H1 (cell line): Measurements from ENCODE around the gene ARHGAP26.

Experiments used
- ASH2L ChIP-seq: fragments of 200-600, 300-600 bp; sonication (generic); IDR thresholded peaks from one replicate; pipeline ENCODE4 v1.7.1; 2017; ENCODE audit warnings: low read length
- ATF2 ChIP-seq: IDR thresholded peaks from 2 replicates; pipeline ENCODE4 v1.6.1; 2012; ENCODE audit warnings: low read length, inconsistent platforms
- CHD2 ChIP-seq: IDR thresholded peaks from 2 replicates; pipeline ENCODE4 v1.6.1; 2012; ENCODE audit warnings: low read length, improper control_type of control experiment
- E2F6 ChIP-seq: IDR thresholded peaks from 2 replicates; pipeline ENCODE4 v1.6.1; 2012; ENCODE audit warnings: inconsistent platforms
- EZH2 ChIP-seq: fragments of 200-600 bp; sonication (generic); IDR thresholded peaks from 2 replicates; pipeline ENCODE4 v1.7.1; 2012; ENCODE audit warnings: low read depth, mild to moderate bottlenecking, moderate library complexity, low read length, inconsistent platforms; ENCODE audit not compliant: severe bottlenecking
- HDAC2 ChIP-seq, 2 experiments: fragments of 300-600 bp in 1 of 2; sonication (generic) in 1 of 2; IDR thresholded peaks; 2 replicates each; pipeline ENCODE4 v1.6.1; 2011 to 2012; ENCODE audit warnings: low read depth in 2 of 2, low read length in 2 of 2, mild to moderate bottlenecking in 2 of 2, moderate library complexity in 2 of 2, borderline replicate concordance in 1 of 2, inconsistent platforms in 1 of 2
- JUND ChIP-seq: IDR thresholded peaks from 2 replicates; pipeline ENCODE4 v1.6.1; 2011; ENCODE audit warnings: mild to moderate bottlenecking, improper control_type of control experiment, low read length
- POLR2A ChIP-seq, 2 experiments: IDR thresholded peaks; 1 replicate in 1 of 2; 2 replicates in 1 of 2; pipeline ENCODE4 v1.6.1; 2011; ENCODE audit warnings: low read depth in 2 of 2, low read length in 2 of 2, mild to moderate bottlenecking in 2 of 2; ENCODE audit errors: control extremely low read depth in 1 of 2
- RNF2 ChIP-seq: fragments of 200-900, 300-1000 bp; sonication (generic); IDR thresholded peaks from 2 replicates; pipeline ENCODE4 v1.7.1; 2016; ENCODE audit warnings: borderline replicate concordance, low read depth, mild to moderate bottlenecking, antibody characterized with exemption, low read length; ENCODE audit not compliant: poor library complexity, severe bottlenecking; ENCODE audit errors: missing control alignments
- SAP30 ChIP-seq: fragments of 300-600 bp; sonication (generic); IDR thresholded peaks from 2 replicates; pipeline ENCODE4 v1.7.1; 2012; ENCODE audit warnings: low read length, moderate library complexity, mild to moderate bottlenecking, inconsistent platforms; ENCODE audit not compliant: insufficient read depth, insufficient replicate concordance
- SIN3A ChIP-seq, 2 experiments: IDR thresholded peaks in 1 of 2; conservative IDR thresholded peaks in 1 of 2; 2 replicates each; pipeline ENCODE4 v1.6.1; 2011 to 2012; ENCODE audit warnings: low read length in 2 of 2, improper control_type of control experiment in 1 of 2, low read depth in 1 of 2, mild to moderate bottlenecking in 1 of 2
- SIX5 ChIP-seq: IDR thresholded peaks from 2 replicates; pipeline ENCODE4 v1.6.1; 2011; ENCODE audit warnings: mild to moderate bottlenecking, low read depth, low read length
- TAF1 ChIP-seq: IDR thresholded peaks from 2 replicates; pipeline ENCODE4 v1.6.1; 2011; ENCODE audit warnings: mild to moderate bottlenecking, low read depth, low read length
- TF ChIP-seq, protein P1 (sequence below), 3 experiments: IDR thresholded peaks; 1 replicate in 2 of 3; 2 replicates in 1 of 3; pipeline versions ENCODE4 v1.5.1 to v1.6.1; 2011; ENCODE audit warnings: low read length in 3 of 3, mild to moderate bottlenecking in 3 of 3, inconsistent platforms in 2 of 3, low read depth in 1 of 3, moderate library complexity in 1 of 3; ENCODE audit not compliant: insufficient read depth in 1 of 3; ENCODE audit errors: control extremely low read depth in 1 of 3

DNA sequence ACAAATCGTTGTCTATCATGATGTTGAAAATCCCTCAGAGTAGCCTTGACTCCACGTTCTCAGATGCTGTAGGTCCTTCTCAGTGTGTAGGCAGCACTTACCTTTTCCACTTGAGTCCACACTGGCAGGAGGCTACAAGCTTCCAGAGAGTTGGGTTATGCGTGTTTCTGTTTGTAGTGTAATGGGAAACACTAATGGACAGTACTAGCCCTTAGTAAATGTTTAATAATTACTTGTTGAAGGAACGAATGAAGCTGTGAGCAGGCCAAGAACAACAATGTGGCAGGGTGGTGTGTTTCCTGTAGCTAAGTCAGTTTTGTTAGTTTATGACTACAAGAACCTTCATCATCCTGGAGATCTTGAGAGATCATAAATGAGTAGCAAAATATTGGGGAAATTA, 83.5 kb downstream of the ARHGAP26 start:
- TF ChIP-seq SIN3A (conservative IDR thresholded peaks at IDR 0.05 in 1 of 2, IDR thresholded peaks at IDR 0.05 in 1 of 2; ENCODE audit: low read depth in 1 of 2, low read length in 2 of 2) (no peak), POLR2A (IDR thresholded peaks at IDR 0.05; ENCODE audit: control extremely low read depth in 1 of 2, low read depth in 2 of 2, low read length in 2 of 2) (no peak), SAP30 (no peak), ATF2 (no peak), ASH2L (no peak), CHD2 (no peak), E2F6 (no peak), SIX5 (no peak), JUND (no peak), RNF2 (no peak), TAF1 (no peak), HDAC2 (IDR thresholded peaks at IDR 0.05; ENCODE audit: borderline replicate concordance in 1 of 2, low read depth in 2 of 2, low read length in 2 of 2) (no peak), EZH2 (no peak)
- TF ChIP-seq, protein P1, sequence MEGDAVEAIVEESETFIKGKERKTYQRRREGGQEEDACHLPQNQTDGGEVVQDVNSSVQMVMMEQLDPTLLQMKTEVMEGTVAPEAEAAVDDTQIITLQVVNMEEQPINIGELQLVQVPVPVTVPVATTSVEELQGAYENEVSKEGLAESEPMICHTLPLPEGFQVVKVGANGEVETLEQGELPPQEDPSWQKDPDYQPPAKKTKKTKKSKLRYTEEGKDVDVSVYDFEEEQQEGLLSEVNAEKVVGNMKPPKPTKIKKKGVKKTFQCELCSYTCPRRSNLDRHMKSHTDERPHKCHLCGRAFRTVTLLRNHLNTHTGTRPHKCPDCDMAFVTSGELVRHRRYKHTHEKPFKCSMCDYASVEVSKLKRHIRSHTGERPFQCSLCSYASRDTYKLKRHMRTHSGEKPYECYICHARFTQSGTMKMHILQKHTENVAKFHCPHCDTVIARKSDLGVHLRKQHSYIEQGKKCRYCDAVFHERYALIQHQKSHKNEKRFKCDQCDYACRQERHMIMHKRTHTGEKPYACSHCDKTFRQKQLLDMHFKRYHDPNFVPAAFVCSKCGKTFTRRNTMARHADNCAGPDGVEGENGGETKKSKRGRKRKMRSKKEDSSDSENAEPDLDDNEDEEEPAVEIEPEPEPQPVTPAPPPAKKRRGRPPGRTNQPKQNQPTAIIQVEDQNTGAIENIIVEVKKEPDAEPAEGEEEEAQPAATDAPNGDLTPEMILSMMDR (IDR thresholded peaks at IDR 0.05; ENCODE audit: control extremely low read depth in 1 of 3, insufficient read depth in 1 of 3, low read depth in 1 of 3, low read length in 3 of 3), result no peak
